Spleen (tissue), 11 donors: ENCODE data around the gene TSSK2. TPM values are rescaled to one million over a fixed set of nuclear protein-coding genes. Genes with fewer than 3 reads are reported as not detected.

Experiments used
- DNase-seq: peaks from one replicate; pipeline ENCODE4 v3.0.0-alpha.2; 2020
- H3K27ac ChIP-seq, 8 donors: fragments of 200-600 bp; sonication (generic) in 7 of 8; 1 replicate in 4 of 8; 2 replicates in 4 of 8; pipeline versions ENCODE4 v1.5.0 to v1.8.0; 2016 to 2021; ENCODE audit warnings: inconsistent platforms in 4 of 8, mild to moderate bottlenecking in 4 of 8, moderate library complexity in 1 of 8
- H3K27me3 ChIP-seq, 7 donors: fragments of 200-600 bp; sonication (generic) in 6 of 7; replicated peaks in 1 of 7; 1 replicate in 4 of 7; 2 replicates in 3 of 7; pipeline versions ENCODE4 v1.5.0 to v1.8.0; 2016 to 2021; ENCODE audit warnings: inconsistent platforms in 3 of 7, mild to moderate bottlenecking in 1 of 7
- H3K36me3 ChIP-seq, 6 donors: fragments of 200-600 bp; sonication (generic) in 5 of 6; 1 replicate in 4 of 6; 2 replicates in 2 of 6; pipeline versions ENCODE4 v1.5.0 to v1.8.0; 2016 to 2021; ENCODE audit warnings: inconsistent platforms in 2 of 6
- H3K4me1 ChIP-seq, 6 donors: fragments of 200-600 bp; sonication (generic) in 5 of 6; 1 replicate in 3 of 6; 2 replicates in 3 of 6; pipeline versions ENCODE4 v1.5.0 to v1.8.0; 2016 to 2021; ENCODE audit warnings: inconsistent platforms in 3 of 6
- H3K4me3 ChIP-seq, 8 donors: fragments of 200-600 bp; sonication (generic) in 7 of 8; 1 replicate in 4 of 8; 2 replicates in 4 of 8; pipeline versions ENCODE4 v1.5.0 to v1.8.0; 2016 to 2021; ENCODE audit warnings: inconsistent platforms in 4 of 8, mild to moderate bottlenecking in 4 of 8, moderate library complexity in 2 of 8
- H3K9me3 ChIP-seq, 8 donors: fragments of 200-600 bp; sonication (generic) in 7 of 8; 1 replicate in 4 of 8; 2 replicates in 4 of 8; pipeline versions ENCODE4 v1.5.0 to v1.8.0; 2016 to 2021; ENCODE audit warnings: inconsistent platforms in 4 of 8
- CTCF ChIP-seq, 11 experiments: fragments of 200-600 bp in 7 of 11; fragments of 450-650 bp in 4 of 11; sonication (generic) in 4 of 11; IDR thresholded peaks in 8 of 11; conservative IDR thresholded peaks in 3 of 11; 1 replicate in 7 of 11; 2 replicates in 4 of 11; pipeline versions ENCODE4 v1.4.0 to v1.8.0; 2016 to 2021; ENCODE audit warnings: antibody characterized with exemption in 11 of 11, inconsistent platforms in 4 of 11, mild to moderate bottlenecking in 1 of 11
- POLR2A ChIP-seq, 3 donors: fragments of 450-650 bp; IDR thresholded peaks; one replicate each; pipeline ENCODE4 v1.5.1; 2017; ENCODE audit warnings: antibody characterized with exemption in 3 of 3, mild to moderate bottlenecking in 1 of 3
- POLR2AphosphoS5 ChIP-seq, 3 donors: sonication (generic); formaldehyde crosslinking; IDR thresholded peaks; one replicate each; pipeline ENCODE4 v1.5.1; 2017; ENCODE audit warnings: antibody characterized with exemption in 3 of 3
- whole genome bisulfite sequencing, 5 donors: extraction: QIAGEN DNeasy Blood & Tissue Kit in 3 of 5; methylation state at CpG; one replicate each; pipeline versions ENCODE4 v1.1.5 to v1.1.7; 2013 to 2018; 5-methylcytosine and 5-hydroxymethylcytosine counted together
- intact Hi-C: fragments of 100-400 bp; cut with DNase I; formaldehyde crosslinking; loops from one replicate; pipeline ENCODE4 v1.15.0; 2023; ENCODE audit warnings: low total_unique reads
- polyA plus RNA-seq, 3 donors: library from polyadenylated mRNA; stranded (reverse); fragments of 200-250 nt; gene quantifications; one replicate each; pipeline ENCODE4 v1.2.1, GENCODE V29; 2013
- total RNA-seq, 7 donors: library from RNA; depleted of rRNA in 3 of 7; stranded (reverse); fragments of >200 nt in 3 of 7; fragmentation: NEBNext Ultra II Directional in 4 of 7; extraction: Animal tissue kit (Norgen Biotek cat#: 25700) in 4 of 7; gene quantifications; one replicate each; pipeline versions ENCODE4 v1.1.0 to v1.2.1, GENCODE V29; 2016 to 2021
- donor health status: healthy with polysubstance abuse.
- donor health status: DM: no; HTN: no; CAD: no; lungs with moderate emphysema.
- donor health status: DM: no; HTN: no; CAD: no.
- donor health status: Bipolar disorder and iron deficiency.
- donor health status: healthy.
- donor health status: DM: no; HTN: no; CAD: no.
- donor health status: DM: yes; HTN: yes; CAD: no.

TSSK2 gene
- total and polyA plus RNA-seq, 10 donors = 0.03 to 0.06 TPM; not detected in 8

- TF ChIP-seq POLR2AphosphoS5 (IDR thresholded peaks at IDR 0.05) (no peak), POLR2A (IDR thresholded peaks at IDR 0.05) (no peak), CTCF (IDR thresholded peaks at IDR 0.05 in 8 of 11, conservative IDR thresholded peaks at IDR 0.05 in 3 of 11) (no peak)
- peak; percentile 53 for DNase-seq
- Histone ChIP-seq H3K27me3 (peaks cover 0 to 81% (median 28%) of the 10 kb centered on the region in 7 donors), H3K27ac (no peak overlapping the region), H3K9me3 (peaks cover 0 to 12% (median 5%) of the 10 kb centered on the region in 8 donors), H3K4me3 (no peak overlapping the region), H3K36me3 (no peaks in the 10 kb centered on the region), H3K4me1 (peaks cover 5 to 33% (median 29%) of the 10 kb centered on the region in 6 donors)
- intact Hi-C loops = loop anchor here (10.0 kb wide), 1 partner anchor 62 kb away; no protein-coding TSS in a partner anchor
- WGBS, 5 donors = 76 to 86% (median 77%) methylated on average over 11 to 13 of the region's 13 CpGs
These were observed 36.2 kb downstream of the TSSK2 start for GRCh38 chr22:19167106-19167869.

GRCh38 chr22:19168088-19168890 lies 37.2 kb downstream of the TSSK2 start:
- Histone ChIP-seq H3K27ac (no peak overlapping the region), H3K27me3 (peaks cover 0 to 77% (median 28%) of the 10 kb centered on the region in 7 donors), H3K4me3 (no peak overlapping the region), H3K9me3 (peaks cover 0 to 12% (median 5%) of the 10 kb centered on the region in 8 donors), H3K4me1 (peaks cover 15 to 43% (median 39%) of the 10 kb centered on the region in 6 donors), H3K36me3 (no peaks in the 10 kb centered on the region)
- intact Hi-C loops = loop anchor here (10.0 kb wide), 1 partner anchor 63 kb away; no protein-coding TSS in a partner anchor
- TF ChIP-seq POLR2A (IDR thresholded peaks at IDR 0.05) (no peak), CTCF (IDR thresholded peaks at IDR 0.05 in 8 of 11, conservative IDR thresholded peaks at IDR 0.05 in 3 of 11) (no peak), POLR2AphosphoS5 (IDR thresholded peaks at IDR 0.05) (no peak)
- 71 to 79% (median 75%) methylated on average over 17 of the region's 17 CpGs for WGBS, 5 donors
- DNase-seq = no peak

GRCh38 chr22:19169002-19169946 lies 38.2 kb downstream of the TSSK2 start:
- peaks cover 0 to 67% (median 28%) of the 10 kb centered on the region in 7 donors for H3K27me3 ChIP-seq

More at GRCh38 chr22:19169002-19169946, 38.2 kb downstream of the TSSK2 start:
- TF ChIP-seq POLR2A (IDR thresholded peaks at IDR 0.05) (no peak), CTCF (IDR thresholded peaks at IDR 0.05 in 8 of 11, conservative IDR thresholded peaks at IDR 0.05 in 3 of 11) (no peak), POLR2AphosphoS5 (IDR thresholded peaks at IDR 0.05) (peak in 1 of 3 donors; percentile 14)
- Histone ChIP-seq H3K4me3 (peak overlapping the region; percentile 4 to 94 (median 19)), H3K36me3 (no peaks in the 10 kb centered on the region), H3K27ac (no peak overlapping the region), H3K9me3 (peaks cover 0 to 9% (median 3%) of the 10 kb centered on the region in 8 donors), H3K4me1 (peaks cover 25 to 53% (median 49%) of the 10 kb centered on the region in 6 donors)
- WGBS, 5 donors = 6 to 13% (median 8%) methylated on average over 39 to 57 of the region's 58 CpGs
- DNase-seq = no peak
- intact Hi-C loops = loop anchor here (10.0 kb wide), 1 partner anchor 64 kb away; no protein-coding TSS in a partner anchor
